Spleen (tissue), 11 donors: ENCODE data around the gene FOXF1. TPM values are rescaled to one million over a fixed set of nuclear protein-coding genes. Genes with fewer than 3 reads are reported as not detected.

ENCODE experiments used
- DNase-seq: peaks from one replicate; pipeline ENCODE4 v3.0.0-alpha.2; 2020
- H3K27ac ChIP-seq, 8 donors: fragments of 200-600 bp; sonication (generic) in 7 of 8; 1 replicate in 4 of 8; 2 replicates in 4 of 8; pipeline versions ENCODE4 v1.5.0 to v1.8.0; 2016 to 2021; ENCODE audit warnings: inconsistent platforms in 4 of 8, mild to moderate bottlenecking in 4 of 8, moderate library complexity in 1 of 8
- H3K27me3 ChIP-seq, 7 donors: fragments of 200-600 bp; sonication (generic) in 6 of 7; replicated peaks in 1 of 7; 1 replicate in 4 of 7; 2 replicates in 3 of 7; pipeline versions ENCODE4 v1.5.0 to v1.8.0; 2016 to 2021; ENCODE audit warnings: inconsistent platforms in 3 of 7, mild to moderate bottlenecking in 1 of 7
- H3K36me3 ChIP-seq, 6 donors: fragments of 200-600 bp; sonication (generic) in 5 of 6; 1 replicate in 4 of 6; 2 replicates in 2 of 6; pipeline versions ENCODE4 v1.5.0 to v1.8.0; 2016 to 2021; ENCODE audit warnings: inconsistent platforms in 2 of 6
- H3K4me1 ChIP-seq, 6 donors: fragments of 200-600 bp; sonication (generic) in 5 of 6; 1 replicate in 3 of 6; 2 replicates in 3 of 6; pipeline versions ENCODE4 v1.5.0 to v1.8.0; 2016 to 2021; ENCODE audit warnings: inconsistent platforms in 3 of 6
- H3K4me3 ChIP-seq, 8 donors: fragments of 200-600 bp; sonication (generic) in 7 of 8; 1 replicate in 4 of 8; 2 replicates in 4 of 8; pipeline versions ENCODE4 v1.5.0 to v1.8.0; 2016 to 2021; ENCODE audit warnings: inconsistent platforms in 4 of 8, mild to moderate bottlenecking in 4 of 8, moderate library complexity in 2 of 8
- H3K9me3 ChIP-seq, 8 donors: fragments of 200-600 bp; sonication (generic) in 7 of 8; 1 replicate in 4 of 8; 2 replicates in 4 of 8; pipeline versions ENCODE4 v1.5.0 to v1.8.0; 2016 to 2021; ENCODE audit warnings: inconsistent platforms in 4 of 8
- CTCF ChIP-seq, 11 experiments: fragments of 200-600 bp in 7 of 11; fragments of 450-650 bp in 4 of 11; sonication (generic) in 4 of 11; IDR thresholded peaks in 8 of 11; conservative IDR thresholded peaks in 3 of 11; 1 replicate in 7 of 11; 2 replicates in 4 of 11; pipeline versions ENCODE4 v1.4.0 to v1.8.0; 2016 to 2021; ENCODE audit warnings: antibody characterized with exemption in 11 of 11, inconsistent platforms in 4 of 11, mild to moderate bottlenecking in 1 of 11
- POLR2A ChIP-seq, 3 donors: fragments of 450-650 bp; IDR thresholded peaks; one replicate each; pipeline ENCODE4 v1.5.1; 2017; ENCODE audit warnings: antibody characterized with exemption in 3 of 3, mild to moderate bottlenecking in 1 of 3
- POLR2AphosphoS5 ChIP-seq, 3 donors: sonication (generic); formaldehyde crosslinking; IDR thresholded peaks; one replicate each; pipeline ENCODE4 v1.5.1; 2017; ENCODE audit warnings: antibody characterized with exemption in 3 of 3
- WGBS, 5 donors: extraction: QIAGEN DNeasy Blood & Tissue Kit in 3 of 5; methylation state at CpG; one replicate each; pipeline versions ENCODE4 v1.1.5 to v1.1.7; 2013 to 2018; 5-methylcytosine and 5-hydroxymethylcytosine counted together
- intact Hi-C: fragments of 100-400 bp; cut with DNase I; formaldehyde crosslinking; loops from one replicate; pipeline ENCODE4 v1.15.0; 2023; ENCODE audit warnings: low total_unique reads
- polyA plus RNA-seq, 3 donors: library from polyadenylated mRNA; stranded (reverse); fragments of 200-250 nt; gene quantifications; one replicate each; pipeline ENCODE4 v1.2.1, GENCODE V29; 2013
- total RNA-seq, 7 donors: library from RNA; depleted of rRNA in 3 of 7; stranded (reverse); fragments of >200 nt in 3 of 7; fragmentation: NEBNext Ultra II Directional in 4 of 7; extraction: Animal tissue kit (Norgen Biotek cat#: 25700) in 4 of 7; gene quantifications; one replicate each; pipeline versions ENCODE4 v1.1.0 to v1.2.1, GENCODE V29; 2016 to 2021
- donor health status: healthy with polysubstance abuse.
- donor health status: DM: no; HTN: no; CAD: no; lungs with moderate emphysema.
- donor health status: DM: no; HTN: no; CAD: no.
- donor health status: Bipolar disorder and iron deficiency.
- donor health status: healthy.
- donor health status: DM: no; HTN: no; CAD: no.
- donor health status: DM: yes; HTN: yes; CAD: no.

FOXF1 gene
- total and polyA plus RNA-seq, 10 donors, result 0.33 to 2.2 (median 0.68) TPM

- no peaks in the 10 kb centered on the region for H3K27me3 ChIP-seq
- no peak for DNase-seq
- no peaks in the 10 kb centered on the region for H3K4me1 ChIP-seq
- intact Hi-C loops, result no loop called here
- no peaks in the 10 kb centered on the region for H3K9me3 ChIP-seq
- peaks cover 0 to 84% (median 30%) of the 10 kb centered on the region in 6 donors for H3K36me3 ChIP-seq
- no peak overlapping the region for H3K4me3 ChIP-seq
- WGBS, 5 donors, result 93 to 95% (median 94%) methylated on average over 22 to 49 of the region's 49 CpGs
- H3K27ac ChIP-seq, result no peak overlapping the region
- TF ChIP-seq POLR2A (IDR thresholded peaks at IDR 0.05) (no peak), POLR2AphosphoS5 (IDR thresholded peaks at IDR 0.05) (peak in 1 of 3 donors; percentile 31)
These were observed 21.6 kb downstream of the FOXF1 start for GRCh38 chr16:86531641-86532525.

GRCh38 chr16:86532526-86532815 lies 22.1 kb downstream of the FOXF1 start:
- H3K27ac ChIP-seq, result no peak overlapping the region
- no peak for TF ChIP-seq CTCF (IDR thresholded peaks at IDR 0.05 in 8 of 11, conservative IDR thresholded peaks at IDR 0.05 in 3 of 11)
- no peak for TF ChIP-seq POLR2AphosphoS5 (IDR thresholded peaks at IDR 0.05)
- no peak for TF ChIP-seq POLR2A (IDR thresholded peaks at IDR 0.05)
- H3K4me3 ChIP-seq, result no peak overlapping the region
- peaks cover 0 to 90% (median 34%) of the 10 kb centered on the region in 6 donors for H3K36me3 ChIP-seq
- no peaks in the 10 kb centered on the region for H3K4me1 ChIP-seq
- H3K9me3 ChIP-seq, result no peaks in the 10 kb centered on the region
- 84 to 99% (median 90%) methylated on average over 6 to 7 of the region's 7 CpGs for WGBS, 5 donors
- intact Hi-C loops, result no loop called here
- DNase-seq, result no peak
- H3K27me3 ChIP-seq, result no peaks in the 10 kb centered on the region

GRCh38 chr16:86533076-86533475 lies 22.7 kb downstream of the FOXF1 start:
- TF ChIP-seq CTCF (IDR thresholded peaks at IDR 0.05 in 8 of 11, conservative IDR thresholded peaks at IDR 0.05 in 3 of 11) (no peak), POLR2AphosphoS5 (IDR thresholded peaks at IDR 0.05) (no peak), POLR2A (IDR thresholded peaks at IDR 0.05) (no peak)
- Histone ChIP-seq H3K36me3 (peaks cover 0 to 96% (median 40%) of the 10 kb centered on the region in 6 donors), H3K9me3 (no peaks in the 10 kb centered on the region), H3K4me1 (no peaks in the 10 kb centered on the region), H3K27me3 (no peaks in the 10 kb centered on the region), H3K4me3 (no peak overlapping the region), H3K27ac (no peak overlapping the region)
- no peak for DNase-seq
- intact Hi-C loops, result no loop called here
- WGBS, 5 donors, result 93 to 99% (median 94%) methylated on average over 8 of the region's 8 CpGs

- Histone ChIP-seq H3K4me1 (no peaks in the 10 kb centered on the region), H3K27ac (no peak overlapping the region), H3K9me3 (no peaks in the 10 kb centered on the region), H3K27me3 (no peaks in the 10 kb centered on the region), H3K36me3 (peaks cover 0 to 97% (median 48%) of the 10 kb centered on the region in 6 donors), H3K4me3 (no peak overlapping the region)
- 94 to 96% (median 95%) methylated on average over 8 of the region's 8 CpGs for WGBS, 5 donors
- DNase-seq, result no peak
- intact Hi-C loops, result no loop called here
- no peak for TF ChIP-seq POLR2A (IDR thresholded peaks at IDR 0.05)
- no peak for TF ChIP-seq CTCF (IDR thresholded peaks at IDR 0.05 in 8 of 11, conservative IDR thresholded peaks at IDR 0.05 in 3 of 11)
- TF ChIP-seq POLR2AphosphoS5 (IDR thresholded peaks at IDR 0.05), result no peak
These were observed 23.5 kb downstream of the FOXF1 start for GRCh38 chr16:86533767-86534351.
